NCI-H2107 (cell line): ENCODE measurements around the gene TRAM2.

Experiments used
- DNase-seq: peaks from one replicate; lab custom pipeline; 2025; lab: John Stamatoyannopoulos, UW

Gene TRAM2

GRCh38 chr6:52595000-52595795 is 18.3 kb upstream of the TRAM2 start:
- no peak for DNase-seq

- no peak for DNase-seq
These were observed 17.4 kb upstream of the TRAM2 start for GRCh38 chr6:52594221-52594620.

GRCh38 chr6:52591832-52592231 is 15.0 kb upstream of the TRAM2 start:
- DNase-seq: no peak

- DNase-seq: no peak
These were observed 13.5 kb upstream of the TRAM2 start for GRCh38 chr6:52590152-52590891.

GRCh38 chr6:52588710-52589091 is 11.8 kb upstream of the TRAM2 start:
- DNase-seq: no peak

GRCh38 chr6:52588087-52588709 is 11.3 kb upstream of the TRAM2 start:
- no peak for DNase-seq

GRCh38 chr6:52587001-52587400 is 10.1 kb upstream of the TRAM2 start:
- DNase-seq: no peak

- DNase-seq: no peak
These were observed 7.3 kb upstream of the TRAM2 start for GRCh38 chr6:52584203-52584602.

- DNase-seq: no peak
These were observed 6.1 kb upstream of the TRAM2 start for GRCh38 chr6:52582996-52583395.

GRCh38 chr6:52582446-52582845 is 5.6 kb upstream of the TRAM2 start:
- DNase-seq: no peak

GRCh38 chr6:52580905-52581304 is 4.0 kb upstream of the TRAM2 start:
- DNase-seq: no peak

- no peak for DNase-seq
These were observed 2.3 kb upstream of the TRAM2 start for GRCh38 chr6:52579006-52579660.

- no peak for DNase-seq
These were observed 1.1 kb upstream of the TRAM2 start for GRCh38 chr6:52577778-52578463.

- DNase-seq: no peak
These were observed 353 bp downstream of the TRAM2 start for GRCh38 chr6:52576392-52577021.

- no peak for DNase-seq
These were observed 837 bp downstream of the TRAM2 start for GRCh38 chr6:52576054-52576391.

GRCh38 chr6:52575502-52575892 is 1.4 kb downstream of the TRAM2 start:
- DNase-seq: no peak

- no peak for DNase-seq
These were observed 2.0 kb downstream of the TRAM2 start for GRCh38 chr6:52574709-52575501.

- DNase-seq: no peak
These were observed 3.6 kb downstream of the TRAM2 start for GRCh38 chr6:52573295-52573694.

GRCh38 chr6:52572536-52572935 is 4.3 kb downstream of the TRAM2 start:
- DNase-seq: no peak

- DNase-seq: no peak
These were observed 5.6 kb downstream of the TRAM2 start for GRCh38 chr6:52571099-52571755.
